ENCODE measurements around the gene DDX50.
"Not testable (repeated sequence)": the region's sequence is repeated elsewhere in the genome, so short reads cannot be mapped to it uniquely, and the experiment has no call there.

Gene DDX50, protein sequence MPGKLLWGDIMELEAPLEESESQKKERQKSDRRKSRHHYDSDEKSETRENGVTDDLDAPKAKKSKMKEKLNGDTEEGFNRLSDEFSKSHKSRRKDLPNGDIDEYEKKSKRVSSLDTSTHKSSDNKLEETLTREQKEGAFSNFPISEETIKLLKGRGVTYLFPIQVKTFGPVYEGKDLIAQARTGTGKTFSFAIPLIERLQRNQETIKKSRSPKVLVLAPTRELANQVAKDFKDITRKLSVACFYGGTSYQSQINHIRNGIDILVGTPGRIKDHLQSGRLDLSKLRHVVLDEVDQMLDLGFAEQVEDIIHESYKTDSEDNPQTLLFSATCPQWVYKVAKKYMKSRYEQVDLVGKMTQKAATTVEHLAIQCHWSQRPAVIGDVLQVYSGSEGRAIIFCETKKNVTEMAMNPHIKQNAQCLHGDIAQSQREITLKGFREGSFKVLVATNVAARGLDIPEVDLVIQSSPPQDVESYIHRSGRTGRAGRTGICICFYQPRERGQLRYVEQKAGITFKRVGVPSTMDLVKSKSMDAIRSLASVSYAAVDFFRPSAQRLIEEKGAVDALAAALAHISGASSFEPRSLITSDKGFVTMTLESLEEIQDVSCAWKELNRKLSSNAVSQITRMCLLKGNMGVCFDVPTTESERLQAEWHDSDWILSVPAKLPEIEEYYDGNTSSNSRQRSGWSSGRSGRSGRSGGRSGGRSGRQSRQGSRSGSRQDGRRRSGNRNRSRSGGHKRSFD

GRCh38 chr10:68901105-68901927 is at the start of gene DDX50:
Gene DDX50 (plus strand): TSS chr10:68901315. CDS start chr10:68901385, 70 bp downstream.
- peak; percentile 100 for DNase-seq

DNA sequence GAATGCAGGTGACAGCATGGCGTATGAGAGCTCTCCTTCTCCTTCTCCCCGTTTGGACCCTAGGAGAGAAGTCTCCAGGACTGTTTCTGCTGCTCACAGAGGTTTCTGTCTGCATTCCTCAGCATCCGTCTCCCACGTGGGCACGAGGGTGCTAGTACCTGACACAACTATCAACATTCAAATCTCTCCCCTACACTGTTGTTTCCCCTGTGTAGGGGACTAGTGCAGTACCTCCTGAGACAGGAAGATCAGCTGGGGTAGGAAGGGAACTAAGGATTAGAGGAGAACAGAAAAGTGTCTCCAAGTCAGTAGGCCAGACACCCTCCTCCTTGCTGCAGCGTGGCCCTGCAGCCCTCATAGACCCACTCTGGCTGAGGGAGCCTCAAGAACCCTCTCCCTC is 44.8 kb upstream of the DDX50 start:
- no peak for DNase-seq

GRCh38 chr10:68857005-68857404 is 44.1 kb upstream of the DDX50 start:
- no peak for DNase-seq

DNA sequence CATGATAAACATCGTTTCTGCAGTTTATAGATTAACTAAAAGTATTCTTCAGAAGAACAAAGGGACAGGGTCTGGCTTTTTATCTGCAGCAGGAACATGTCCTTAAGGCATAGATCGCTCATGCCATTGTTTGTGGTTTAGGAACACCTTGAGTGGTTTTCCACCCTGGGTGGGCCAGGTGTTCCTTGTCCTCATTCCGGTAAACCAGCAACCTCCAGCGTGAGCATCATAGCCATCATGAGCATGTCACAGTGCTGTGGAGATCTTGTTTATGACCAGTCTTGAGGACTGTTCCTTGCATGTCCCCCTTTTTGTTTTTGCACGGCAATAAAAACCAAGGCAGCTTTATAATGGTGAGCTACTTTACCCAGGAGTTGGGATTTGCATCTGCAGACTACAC is 39.9 kb upstream of the DDX50 start:
- no peak for DNase-seq

DNA sequence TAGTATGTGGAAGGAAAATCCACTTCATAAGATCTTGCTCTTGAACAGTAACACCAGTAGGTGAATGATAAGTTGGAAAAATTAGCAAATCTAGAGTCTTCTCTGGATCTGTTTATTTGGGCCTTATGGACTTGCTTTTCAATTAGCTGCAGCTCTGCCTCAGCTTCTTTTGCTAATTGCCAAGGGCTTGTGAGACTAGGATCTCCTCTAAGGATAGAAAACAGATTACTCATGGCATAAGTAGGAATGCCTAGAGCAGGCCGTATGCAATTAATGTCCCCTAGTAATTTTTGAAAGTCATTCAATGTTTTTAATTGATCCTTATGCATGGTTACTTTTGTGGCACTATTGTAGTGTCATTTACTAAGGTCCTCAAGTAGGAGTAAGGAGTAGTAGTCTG is 36.5 kb upstream of the DDX50 start:
- no peak for DNase-seq

GRCh38 chr10:68868173-68868572 is 32.9 kb upstream of the DDX50 start:
- not testable (repeated sequence) for DNase-seq

- DNase-seq, result no peak
Measured at GRCh38 chr10:68869623-68870022, 31.5 kb upstream of the DDX50 start.

GRCh38 chr10:68870061-68870460 is 31.1 kb upstream of the DDX50 start:
- DNase-seq, result peak; percentile 18

DNA sequence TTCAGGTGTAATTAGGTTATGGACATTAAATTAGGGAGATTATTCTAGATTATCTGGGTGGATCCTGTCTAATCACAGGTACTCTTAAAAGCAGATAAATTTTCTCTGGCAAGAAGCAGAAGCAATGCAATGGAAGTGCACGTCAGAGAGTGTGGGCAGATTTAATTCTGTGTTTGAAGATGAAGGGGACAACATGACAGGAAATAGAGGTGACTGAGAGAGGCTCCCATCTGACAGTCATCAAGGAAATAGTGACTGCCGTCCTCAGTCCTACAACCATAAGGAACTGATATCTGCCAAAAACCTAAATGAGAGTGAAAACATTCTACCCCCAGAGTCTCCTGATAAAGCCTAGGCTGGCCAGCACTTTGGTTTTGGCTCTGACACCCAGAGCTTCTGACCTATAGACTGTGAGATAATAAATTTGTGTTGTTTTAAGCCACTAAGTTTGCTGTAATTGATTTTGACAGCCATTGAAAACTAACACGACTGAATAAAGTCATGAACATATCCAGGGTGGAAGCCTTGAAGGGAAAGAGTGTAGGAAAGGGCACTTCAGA is 30.5 kb upstream of the DDX50 start:
- DNase-seq, result no peak

DNA sequence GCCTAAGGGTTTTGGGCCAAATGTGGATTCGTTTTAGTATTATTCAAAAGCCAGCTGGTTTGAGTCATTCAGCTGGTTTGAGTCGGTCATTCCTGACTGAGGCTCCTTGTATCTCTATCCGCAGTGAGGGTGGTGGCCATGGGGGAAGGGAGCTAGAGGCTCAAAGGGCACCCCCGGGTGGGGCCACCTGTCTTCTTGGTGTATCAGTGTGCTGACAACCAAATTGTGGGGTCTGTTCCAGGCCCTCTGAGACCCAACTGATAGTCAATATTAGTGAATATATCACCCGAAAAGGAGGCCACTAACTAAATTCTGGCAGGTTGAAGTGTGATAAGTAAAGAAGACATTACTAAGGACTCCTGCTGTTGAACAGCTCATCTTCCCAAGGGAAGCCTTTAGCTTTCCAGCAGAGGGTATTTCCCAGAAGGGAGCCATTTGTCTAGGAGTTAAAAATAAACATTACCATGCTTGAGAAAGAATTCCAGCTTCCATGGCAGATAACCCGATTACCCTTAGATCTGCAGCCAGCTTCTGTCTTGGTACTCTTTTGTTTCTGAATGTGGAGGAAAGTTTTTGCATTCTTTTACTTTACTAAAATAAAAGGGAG is 29.9 kb upstream of the DDX50 start:
- DNase-seq, result peak; percentile 69

- peak; percentile 87 for DNase-seq
Measured at GRCh38 chr10:68871731-68872342, 29.3 kb upstream of the DDX50 start.

GRCh38 chr10:68876246-68877138 is 24.6 kb upstream of the DDX50 start:
- DNase-seq, result no peak

GRCh38 chr10:68877482-68878110 is 23.5 kb upstream of the DDX50 start:
- DNase-seq, result no peak

DNA sequence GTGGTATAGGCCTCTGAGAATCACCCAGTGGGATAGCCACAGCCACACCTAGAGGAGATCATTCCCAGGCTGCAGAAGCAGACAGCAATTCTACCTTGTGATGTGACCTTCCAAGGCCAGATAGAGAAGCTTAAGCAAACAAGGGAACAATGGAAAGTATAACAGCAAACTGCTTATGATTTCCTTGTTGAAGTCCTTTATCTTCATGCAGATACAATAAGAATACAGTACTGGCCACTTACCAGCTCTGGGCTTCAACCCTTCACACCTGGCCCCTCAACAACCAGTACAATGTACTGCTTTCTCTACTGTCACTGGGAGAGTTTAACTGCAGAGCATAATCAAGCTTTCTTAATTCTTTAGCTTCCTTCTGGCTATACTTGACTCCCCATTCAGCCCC is 22.6 kb upstream of the DDX50 start:
- DNase-seq, result no peak

GRCh38 chr10:68879628-68880027 is 21.5 kb upstream of the DDX50 start:
- no peak for DNase-seq

DNA sequence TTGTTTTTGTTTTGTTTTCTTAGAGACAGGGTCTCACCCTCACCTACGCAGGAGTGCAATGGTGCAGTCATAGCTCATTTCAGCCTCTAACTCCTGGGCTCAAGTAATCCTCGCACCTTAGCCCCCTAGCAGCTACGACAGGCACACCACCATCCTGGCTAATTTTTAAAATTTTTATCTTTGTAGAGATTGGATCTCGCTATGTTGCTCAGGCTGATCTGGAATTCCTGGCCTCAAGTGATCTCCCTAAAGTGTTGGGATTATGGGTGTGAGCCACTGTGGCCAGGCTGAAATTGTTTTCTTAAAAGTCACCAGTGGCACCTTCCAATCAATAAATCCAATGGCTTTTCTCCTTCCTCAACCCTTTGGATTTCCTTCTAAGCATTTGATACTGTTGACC is 20.9 kb upstream of the DDX50 start:
- DNase-seq, result no peak

DNA sequence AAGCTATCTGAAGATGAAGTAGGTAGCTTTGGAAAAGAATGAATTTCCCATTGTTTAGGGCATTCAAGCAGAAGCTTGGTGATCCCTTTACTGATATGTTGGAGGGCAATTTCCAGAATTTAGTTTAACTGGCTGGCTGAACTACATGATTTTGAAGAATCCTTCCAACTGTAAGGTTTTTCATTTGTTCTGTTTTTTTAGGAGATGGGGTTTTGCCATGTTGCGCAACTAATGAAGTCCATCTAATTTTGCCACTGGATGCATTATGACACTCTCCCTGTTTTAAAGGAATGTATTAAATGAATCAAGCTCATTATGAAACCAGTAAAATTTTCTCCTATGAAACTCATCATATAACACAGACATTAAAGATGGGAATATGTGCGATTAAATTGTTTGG is 6.1 kb upstream of the DDX50 start:
- no peak for DNase-seq

DNA sequence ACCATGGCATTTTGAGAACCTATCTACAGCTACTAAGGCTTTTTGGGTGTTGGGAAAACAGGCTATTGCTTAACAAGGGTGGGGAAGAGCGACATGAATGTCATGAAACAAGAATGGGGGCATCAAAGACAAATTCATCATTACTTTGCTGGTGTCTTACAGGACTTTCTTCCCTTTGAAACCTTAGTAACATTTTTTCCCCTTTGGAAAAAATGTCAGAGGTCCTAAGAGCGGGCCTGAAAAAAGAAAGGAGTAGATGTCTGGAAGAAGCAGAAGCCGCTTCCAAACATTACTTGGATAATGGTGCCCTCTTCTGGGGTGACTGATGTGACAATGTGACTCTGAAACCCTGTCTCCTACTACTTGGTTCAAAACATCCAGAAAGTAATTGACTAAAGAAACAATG is 3.8 kb upstream of the DDX50 start:
- peak; percentile 67 for DNase-seq

GRCh38 chr10:68899186-68899745 is 1.8 kb upstream of the DDX50 start:
- no peak for DNase-seq

GRCh38 chr10:68900427-68901104 is 549 bp upstream of the DDX50 start:
- no peak for DNase-seq

Measured in fibroblast of skin of right biceps (primary cell).